ENCODE data around the gene ST14.
"Not testable (repeated sequence)": the region's sequence is repeated elsewhere in the genome, so short reads cannot be mapped to it uniquely, and the experiment has no call there.

Gene ST14

DNA sequence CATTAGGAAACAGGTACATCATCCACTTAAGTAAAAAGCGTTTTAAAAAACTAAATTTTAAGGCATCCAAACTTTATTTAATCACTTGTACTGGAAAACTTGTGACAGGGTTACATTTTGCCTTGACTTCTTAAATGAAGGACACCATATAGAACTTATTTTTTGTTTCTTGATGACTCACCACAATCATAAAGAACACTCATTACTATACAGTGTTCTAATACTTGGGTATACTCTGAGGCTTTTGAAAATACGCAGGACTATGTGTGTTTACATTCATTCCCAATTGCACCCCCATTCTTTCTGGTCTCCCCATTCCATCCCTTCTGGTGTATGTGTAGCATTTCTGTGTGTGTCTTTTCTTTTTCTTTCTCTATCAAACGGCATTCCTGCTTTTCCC, 85.3 kb downstream of the ST14 start:
- DNase-seq (ENCODE audit: extremely low read depth, low read depth) = no peak
- TF ChIP-seq, protein P1, sequence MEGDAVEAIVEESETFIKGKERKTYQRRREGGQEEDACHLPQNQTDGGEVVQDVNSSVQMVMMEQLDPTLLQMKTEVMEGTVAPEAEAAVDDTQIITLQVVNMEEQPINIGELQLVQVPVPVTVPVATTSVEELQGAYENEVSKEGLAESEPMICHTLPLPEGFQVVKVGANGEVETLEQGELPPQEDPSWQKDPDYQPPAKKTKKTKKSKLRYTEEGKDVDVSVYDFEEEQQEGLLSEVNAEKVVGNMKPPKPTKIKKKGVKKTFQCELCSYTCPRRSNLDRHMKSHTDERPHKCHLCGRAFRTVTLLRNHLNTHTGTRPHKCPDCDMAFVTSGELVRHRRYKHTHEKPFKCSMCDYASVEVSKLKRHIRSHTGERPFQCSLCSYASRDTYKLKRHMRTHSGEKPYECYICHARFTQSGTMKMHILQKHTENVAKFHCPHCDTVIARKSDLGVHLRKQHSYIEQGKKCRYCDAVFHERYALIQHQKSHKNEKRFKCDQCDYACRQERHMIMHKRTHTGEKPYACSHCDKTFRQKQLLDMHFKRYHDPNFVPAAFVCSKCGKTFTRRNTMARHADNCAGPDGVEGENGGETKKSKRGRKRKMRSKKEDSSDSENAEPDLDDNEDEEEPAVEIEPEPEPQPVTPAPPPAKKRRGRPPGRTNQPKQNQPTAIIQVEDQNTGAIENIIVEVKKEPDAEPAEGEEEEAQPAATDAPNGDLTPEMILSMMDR (IDR thresholded peaks at IDR 0.05; ENCODE audit: low read depth, low read length, missing control alignments) = no peak
- H3K4me3 ChIP-seq (replicated peaks; ENCODE audit: low read depth, low read length) = no peak overlapping the region

DNA sequence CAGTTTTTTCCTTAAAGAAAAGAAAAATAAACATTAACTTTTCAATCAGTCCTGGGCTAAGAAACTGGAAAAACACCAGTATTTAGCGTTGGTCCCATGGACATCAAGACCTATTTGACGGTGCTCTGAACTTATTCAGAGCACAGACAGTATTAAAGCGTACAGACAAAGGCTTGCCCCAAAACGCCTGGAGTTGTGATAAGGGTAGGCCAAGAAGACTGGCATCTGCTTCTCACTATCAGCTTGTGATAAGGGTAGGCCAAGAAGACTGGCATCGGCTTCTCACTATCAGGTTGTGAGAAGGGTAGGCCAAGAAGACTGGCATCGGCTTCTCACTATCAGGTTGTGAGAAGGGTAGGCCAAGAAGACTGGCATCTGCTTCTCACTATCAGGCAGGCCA, 85.8 kb downstream of the ST14 start:
- H3K4me3 ChIP-seq (replicated peaks; ENCODE audit: low read depth, low read length); DNase-seq (ENCODE audit: extremely low read depth, low read depth): not testable (repeated sequence)

- TF ChIP-seq, protein P1 (IDR thresholded peaks at IDR 0.05; ENCODE audit: low read depth, low read length, missing control alignments) = no peak
- no peak overlapping the region for H3K4me3 ChIP-seq (replicated peaks; ENCODE audit: low read depth, low read length)
- no peak for DNase-seq (ENCODE audit: extremely low read depth, low read depth)
Observed at GRCh38 chr11:130246270-130246669, 86.7 kb downstream of the ST14 start.

- DNase-seq (ENCODE audit: extremely low read depth, low read depth) = no peak
- TF ChIP-seq, protein P1 (IDR thresholded peaks at IDR 0.05; ENCODE audit: low read depth, low read length, missing control alignments) = no peak
- no peak overlapping the region for H3K4me3 ChIP-seq (replicated peaks; ENCODE audit: low read depth, low read length)
Observed at GRCh38 chr11:130246738-130247137, 87.2 kb downstream of the ST14 start.

DNA sequence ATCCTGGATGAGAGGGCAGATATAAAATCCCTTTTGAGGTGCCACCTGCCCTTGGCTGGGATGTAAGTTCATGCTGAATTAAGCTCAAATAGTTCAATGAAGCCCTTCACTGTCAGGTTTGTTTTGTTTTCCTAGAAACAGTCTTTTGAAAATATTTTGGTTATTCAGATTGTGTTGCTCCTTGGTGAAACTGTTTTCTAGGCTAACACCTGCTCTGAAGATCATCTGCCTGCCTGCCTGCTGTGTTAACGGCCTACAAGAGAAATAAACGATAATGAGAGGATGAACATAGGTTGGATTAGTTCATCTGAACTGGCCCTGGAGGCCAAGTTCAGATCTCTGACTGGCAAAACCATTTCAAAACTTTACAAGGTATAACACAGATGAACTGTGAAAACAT, 87.7 kb downstream of the ST14 start:
- TF ChIP-seq, protein P1 (IDR thresholded peaks at IDR 0.05; ENCODE audit: low read depth, low read length, missing control alignments) = no peak
- H3K4me3 ChIP-seq (replicated peaks; ENCODE audit: low read depth, low read length) = no peak overlapping the region
- DNase-seq (ENCODE audit: extremely low read depth, low read depth) = no peak

DNA sequence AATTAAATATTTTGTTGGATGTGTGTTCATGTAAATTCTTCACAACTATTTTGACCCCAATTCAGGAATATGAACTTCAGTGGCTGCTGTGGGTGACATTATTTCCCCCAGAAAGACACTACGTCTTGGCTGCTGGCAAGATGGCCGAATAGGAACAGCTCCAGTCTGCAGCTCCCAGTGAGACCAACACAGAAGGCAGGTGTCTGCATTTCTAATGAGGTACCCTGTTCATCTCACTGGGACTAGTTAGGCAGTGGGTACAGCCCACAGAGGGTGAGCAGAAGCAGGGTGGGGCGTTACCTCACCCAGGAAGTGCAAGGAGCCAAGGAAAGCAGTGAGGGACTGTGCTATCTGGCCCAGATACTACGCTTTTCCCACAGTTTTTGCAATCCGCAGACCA, 89.8 kb downstream of the ST14 start:
- TF ChIP-seq, protein P1 (IDR thresholded peaks at IDR 0.05; ENCODE audit: low read depth, low read length, missing control alignments) = no peak
- no peak overlapping the region for H3K4me3 ChIP-seq (replicated peaks; ENCODE audit: low read depth, low read length)
- no peak for DNase-seq (ENCODE audit: extremely low read depth, low read depth)

DNA sequence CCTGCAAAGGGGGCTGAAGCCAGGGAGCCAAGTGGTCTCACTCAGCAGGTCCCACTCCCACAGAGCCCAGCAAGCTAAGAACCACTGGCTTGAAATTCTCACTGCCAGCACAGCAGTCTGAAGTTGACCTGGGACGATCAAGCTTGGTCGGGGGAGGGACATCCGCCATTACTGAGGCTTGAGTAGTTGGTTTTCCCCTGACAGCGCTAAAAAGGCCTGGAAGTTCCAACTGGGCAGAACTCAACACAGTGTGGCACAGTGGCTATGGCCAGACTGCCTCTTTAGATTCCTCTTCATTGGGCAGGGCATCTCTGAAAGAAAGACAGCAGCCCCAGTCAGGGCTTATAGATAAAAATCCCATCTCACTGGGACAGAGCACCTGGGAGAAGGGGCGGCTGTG, 90.3 kb downstream of the ST14 start:
- not testable (repeated sequence) for H3K4me3 ChIP-seq (replicated peaks; ENCODE audit: low read depth, low read length)

GRCh38 chr11:130251763-130252162, 92.2 kb downstream of the ST14 start:
- DNase-seq (ENCODE audit: extremely low read depth, low read depth); H3K4me3 ChIP-seq (replicated peaks; ENCODE audit: low read depth, low read length): not testable (repeated sequence)

More for the DNA sequence above, 90.3 kb downstream of the ST14 start:
- not testable (repeated sequence) for DNase-seq (ENCODE audit: extremely low read depth, low read depth)

All from HFF-Myc (cell line).